HG03342 (cell line): ENCODE data around the gene ZFR.
A peak's percentile ranks its signal among the peaks of the same experiment; 100 is the strongest.

Source experiments
- ATAC-seq: cut with Tn5 transposase; IDR thresholded peaks from one replicate; pipeline ENCODE4 v1.9.1; 2021; ENCODE audit warnings: mild to moderate bottlenecking, moderate library complexity; ENCODE audit not compliant: unreplicated experiment

Gene ZFR

GRCh38 chr5:32363030-32363429 is 81.5 kb downstream of the ZFR start:
- no peak for ATAC-seq

DNA sequence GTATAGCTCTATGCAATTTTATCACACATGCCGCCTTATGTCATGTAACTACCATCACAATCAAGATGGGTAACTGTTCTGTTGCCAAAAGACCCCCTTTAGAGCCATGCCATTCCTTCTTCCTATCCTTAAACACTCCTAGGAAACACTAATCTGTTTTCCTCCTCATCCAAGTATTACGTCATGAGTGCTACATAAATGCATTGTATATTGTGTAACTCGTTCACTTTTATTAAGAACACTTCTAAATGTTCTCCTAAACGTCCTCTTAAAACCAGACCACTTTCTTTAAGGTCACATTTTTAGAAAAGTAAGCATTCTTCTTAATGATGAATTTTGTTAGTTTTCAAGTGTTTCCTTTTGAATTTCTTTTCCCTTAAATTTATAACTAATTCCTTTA is 82.0 kb downstream of the ZFR start:
- ATAC-seq: no peak

GRCh38 chr5:32360906-32361305 is 83.6 kb downstream of the ZFR start:
- no peak for ATAC-seq

DNA sequence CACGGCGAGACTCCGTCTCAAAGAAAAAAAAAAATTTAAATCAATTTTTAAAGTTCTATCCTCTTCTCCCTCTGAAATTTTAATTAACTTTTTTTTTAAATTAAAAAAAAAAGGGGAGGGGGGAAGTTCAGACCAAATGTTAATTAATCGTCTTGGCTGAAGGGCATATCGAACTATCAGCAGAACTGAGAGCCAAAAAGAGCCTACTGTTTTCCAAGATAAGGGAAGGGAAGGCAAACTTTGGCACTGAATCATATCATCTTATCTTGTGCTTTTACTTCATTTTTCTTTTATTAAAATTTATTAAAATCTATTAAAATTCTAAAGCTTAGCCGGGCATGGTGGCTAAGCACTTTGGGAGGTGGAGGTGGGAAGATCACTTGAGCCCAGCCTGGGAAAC is 85.9 kb downstream of the ZFR start:
- ATAC-seq: no peak

- ATAC-seq: no peak
Observed at GRCh38 chr5:32357658-32358057, 86.9 kb downstream of the ZFR start.

DNA sequence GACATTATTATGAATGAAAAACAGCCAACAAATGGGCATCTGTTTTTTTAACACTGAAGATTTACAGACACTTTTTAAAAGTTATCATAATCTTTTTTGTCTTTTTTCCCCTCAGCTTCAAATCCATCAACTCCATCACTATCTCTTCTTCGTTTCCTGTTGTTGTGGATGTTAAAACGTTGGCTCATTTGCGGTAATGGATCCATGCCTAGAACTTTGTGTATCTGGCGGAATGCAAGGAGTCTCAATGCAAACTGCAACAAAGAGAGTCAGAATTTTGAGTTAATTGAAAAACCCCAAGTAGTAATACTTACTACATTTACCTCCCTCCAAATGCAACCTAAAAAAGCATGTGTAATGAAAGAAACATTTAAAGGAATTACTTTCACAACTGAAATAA is 88.9 kb downstream of the ZFR start:
- ATAC-seq: no peak

- ATAC-seq: no peak
Observed at GRCh38 chr5:32353420-32353819, 91.1 kb downstream of the ZFR start.

GRCh38 chr5:32352685-32353084 is 91.9 kb downstream of the ZFR start:
- no peak for ATAC-seq

DNA sequence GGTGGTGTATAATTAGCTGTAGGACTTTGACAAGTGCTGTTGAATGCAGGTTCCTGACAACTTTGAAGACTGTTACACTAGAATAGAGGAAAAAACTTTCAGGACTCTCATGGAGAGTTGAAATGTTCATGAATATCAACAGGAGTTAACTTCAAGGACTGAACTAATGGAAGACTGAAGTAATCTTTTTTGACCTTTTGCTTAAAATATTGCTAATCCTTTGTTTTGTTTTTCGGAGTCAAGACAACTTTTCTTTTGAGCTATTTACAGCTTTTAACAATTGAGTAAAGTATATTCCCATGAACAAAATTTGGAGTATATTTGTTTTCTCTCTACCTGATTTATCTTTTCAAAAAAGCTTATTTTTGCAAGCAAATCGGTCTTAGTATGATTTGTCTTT is 97.7 kb downstream of the ZFR start:
- ATAC-seq: no peak

- ATAC-seq: no peak
Observed at GRCh38 chr5:32343058-32343672, 101.4 kb downstream of the ZFR start.

DNA sequence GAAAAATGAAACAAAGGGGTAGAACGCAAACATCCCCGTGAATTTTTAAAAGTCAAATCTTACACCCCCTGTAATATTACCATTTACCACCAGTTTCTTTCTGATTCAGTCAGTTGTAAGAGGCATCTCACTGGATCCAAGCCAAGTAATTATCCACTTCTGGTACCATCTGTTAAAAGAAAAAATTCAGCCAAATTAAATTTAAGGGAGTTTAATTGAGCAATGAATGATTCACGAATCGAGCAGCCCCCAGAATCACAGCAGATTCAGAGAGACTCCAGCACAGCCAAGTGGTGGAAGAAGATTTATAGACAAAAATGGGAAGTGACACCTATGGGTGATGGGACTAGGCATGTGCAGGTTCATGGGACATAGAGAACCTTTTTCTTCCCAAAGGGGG is 101.9 kb downstream of the ZFR start:
- no peak for ATAC-seq

- no peak for ATAC-seq
Observed at GRCh38 chr5:32339878-32340277, 104.7 kb downstream of the ZFR start.

DNA sequence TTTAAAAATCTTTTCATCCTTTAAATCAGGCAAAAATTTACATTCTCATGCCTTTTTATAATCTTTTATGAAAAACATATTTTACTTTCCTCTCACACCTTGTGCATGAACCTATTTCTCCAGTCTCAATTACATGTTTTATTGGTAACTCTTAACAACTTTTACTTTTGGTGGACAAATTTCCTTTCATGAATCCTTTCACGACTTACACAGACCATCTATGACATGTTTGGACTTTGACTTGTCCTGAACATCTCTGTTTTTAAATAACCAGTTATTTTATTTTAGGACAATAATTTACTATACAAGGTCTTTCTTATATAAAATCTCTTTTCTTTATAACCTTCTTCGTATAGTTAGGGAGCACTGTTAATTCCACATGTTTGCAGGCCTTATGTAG is 105.3 kb downstream of the ZFR start:
- no peak for ATAC-seq

DNA sequence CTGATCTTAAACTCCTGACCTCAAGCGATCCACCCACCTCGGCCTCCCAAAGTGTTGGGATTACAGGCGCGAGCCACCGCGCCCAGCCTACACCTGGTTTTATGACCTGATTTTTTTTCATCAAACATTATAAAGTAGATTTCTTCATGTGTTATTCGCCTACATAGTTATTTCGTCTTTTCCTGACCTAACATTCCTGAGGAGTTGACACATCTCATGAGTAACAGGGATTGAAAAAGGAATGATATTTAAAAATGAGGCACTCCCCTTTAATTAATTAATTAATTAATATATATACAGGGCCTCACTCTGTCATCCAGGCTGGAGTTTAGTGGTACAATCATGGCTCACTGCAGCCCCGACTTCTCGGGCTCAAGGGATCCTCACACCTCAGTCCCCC is 111.6 kb downstream of the ZFR start:
- ATAC-seq: no peak

- ATAC-seq: no peak
Observed at GRCh38 chr5:32332361-32332760, 112.2 kb downstream of the ZFR start.

DNA sequence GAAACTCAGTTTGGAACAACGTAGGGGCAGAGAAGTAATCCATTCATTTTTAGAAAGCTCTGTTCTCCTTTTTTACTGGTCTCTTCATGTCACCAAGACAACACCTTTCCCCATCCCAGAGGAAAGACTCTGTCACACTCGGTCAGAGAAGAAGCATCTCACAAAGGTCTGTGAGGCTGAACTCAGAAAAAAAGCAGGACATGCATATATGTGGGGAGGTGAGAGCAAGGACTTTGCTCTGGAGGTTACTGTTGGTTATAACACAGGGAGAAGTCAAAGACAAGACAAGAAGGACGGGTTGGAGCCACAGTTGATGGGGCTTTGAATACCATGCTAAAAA is 112.6 kb downstream of the ZFR start:
- ATAC-seq: no peak

DNA sequence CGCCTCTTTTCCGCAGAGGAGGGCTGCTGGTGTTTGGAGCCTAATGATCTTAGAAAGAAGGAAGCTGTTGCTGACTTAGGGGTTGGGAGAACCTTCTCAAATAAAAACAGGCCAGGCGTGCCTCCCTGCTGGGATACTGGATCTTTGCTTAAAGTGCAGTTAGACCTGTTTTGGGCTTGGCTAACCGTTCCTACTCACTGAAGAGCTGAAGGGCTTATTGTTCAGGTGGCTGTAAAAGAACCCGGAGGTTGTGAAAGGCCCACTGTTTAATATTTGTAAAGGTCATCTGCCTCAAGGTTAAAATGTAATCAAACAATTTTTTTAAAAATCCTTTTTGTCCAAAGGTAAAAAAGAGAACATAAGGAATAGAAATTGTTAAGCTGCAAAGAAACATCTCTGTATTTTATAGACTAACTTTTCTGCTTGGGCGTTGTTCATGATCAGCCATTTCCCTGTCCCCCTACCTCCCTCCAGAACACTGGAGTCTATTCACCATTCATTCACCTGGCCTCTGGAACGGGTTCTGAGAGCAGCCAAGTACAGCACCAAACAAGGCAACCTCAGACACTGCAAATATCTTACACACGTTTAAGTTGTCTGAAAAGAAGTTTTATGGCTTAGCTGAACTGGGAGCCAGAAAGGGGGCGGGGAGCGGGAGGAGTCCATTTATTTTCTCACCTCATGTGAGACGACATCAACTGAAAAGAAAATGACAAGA is 113.2 kb downstream of the ZFR start:
- no peak for ATAC-seq

DNA sequence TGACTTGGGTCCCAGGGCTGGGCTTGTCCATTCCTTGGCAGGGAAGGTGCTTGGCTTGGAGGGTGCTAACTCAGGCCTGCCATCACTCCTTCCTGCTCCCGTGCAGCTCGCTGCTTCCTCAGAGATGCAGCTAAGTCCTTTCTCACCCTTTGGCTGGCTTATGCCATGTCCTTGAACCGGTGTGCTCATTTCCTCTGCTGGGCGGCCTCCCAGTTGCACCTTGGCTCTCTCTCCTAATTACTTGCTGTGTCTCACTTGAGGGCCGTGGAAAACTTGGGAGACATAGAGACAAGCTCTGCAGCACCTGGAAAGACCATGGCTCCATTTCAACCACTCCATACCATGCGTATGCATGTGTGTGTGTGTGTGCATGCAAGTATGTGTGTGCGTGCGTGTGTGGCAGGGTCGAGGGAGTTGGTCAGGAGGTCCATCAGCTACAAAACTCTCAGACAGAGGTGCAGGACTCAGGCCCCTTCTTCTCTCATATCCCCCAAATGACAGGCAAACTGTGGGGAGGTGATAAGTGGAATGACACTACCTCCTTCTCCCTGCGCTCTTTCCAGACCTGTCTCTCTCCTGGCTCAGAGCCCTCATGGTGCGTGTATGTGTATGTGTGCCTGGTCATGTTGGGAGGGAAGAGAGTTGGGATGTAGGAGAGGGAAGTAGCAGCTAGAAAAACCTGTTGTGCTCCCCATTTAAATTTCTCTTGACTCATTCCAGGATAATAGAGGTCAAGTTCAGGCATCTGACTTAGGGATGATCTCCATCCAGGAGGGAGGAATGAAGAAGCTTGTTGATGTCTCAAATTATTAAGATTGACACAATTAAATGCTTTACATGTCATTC is 114.2 kb downstream of the ZFR start:
- ATAC-seq: no peak

DNA sequence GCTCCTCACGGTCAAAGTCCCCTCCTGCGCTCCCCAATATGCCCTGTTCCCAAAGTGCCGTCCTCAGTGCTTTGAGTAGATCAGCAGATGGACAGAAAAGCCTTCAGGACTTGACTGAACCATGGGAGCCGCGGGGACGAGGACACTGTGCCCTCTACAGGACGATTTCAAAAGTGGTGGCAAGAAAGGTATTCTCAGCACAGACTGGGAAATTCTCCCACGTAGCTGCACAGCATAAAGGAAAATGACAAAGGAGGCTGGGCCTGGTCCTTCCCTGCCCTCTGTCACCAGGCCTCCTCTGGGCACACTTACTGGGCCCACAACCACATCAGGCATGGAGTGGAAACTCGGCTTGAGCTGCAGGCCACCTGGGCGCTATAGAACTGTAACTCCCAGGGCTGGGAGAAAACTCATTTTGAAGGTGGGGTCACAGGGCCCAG is 115.1 kb downstream of the ZFR start:
- ATAC-seq: peak; percentile 83

GRCh38 chr5:32326216-32326772 is 118.2 kb downstream of the ZFR start:
- ATAC-seq: no peak

GRCh38 chr5:32325616-32326015 is 118.9 kb downstream of the ZFR start:
- ATAC-seq: no peak

DNA sequence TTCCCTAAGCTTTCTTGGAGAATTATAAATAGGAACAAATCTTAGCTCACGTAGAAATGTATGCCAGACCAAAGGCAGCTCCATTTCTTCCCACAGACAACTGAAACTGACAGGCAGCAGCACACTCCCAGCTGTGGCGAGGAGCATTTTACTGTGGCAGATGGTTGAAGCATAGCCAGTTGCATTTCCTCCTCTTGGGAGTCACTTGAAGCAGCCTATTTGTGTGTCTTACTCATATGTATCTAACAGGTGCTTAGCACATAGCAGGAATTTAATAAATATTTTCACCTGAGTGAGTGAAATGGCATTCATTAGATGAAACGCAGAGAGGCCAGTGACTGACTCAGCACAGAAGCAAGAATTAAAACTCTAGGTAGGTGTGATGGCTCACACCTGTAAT is 119.5 kb downstream of the ZFR start:
- peak; percentile 65 for ATAC-seq
